HG03060 (cell line): ENCODE data around the gene CADPS.

Source experiments
- ATAC-seq: cut with Tn5 transposase; IDR thresholded peaks from one replicate; pipeline ENCODE4 v1.9.1; 2021; ENCODE audit warnings: low read depth, moderate number of reproducible peaks; ENCODE audit not compliant: unreplicated experiment

The CADPS gene

DNA sequence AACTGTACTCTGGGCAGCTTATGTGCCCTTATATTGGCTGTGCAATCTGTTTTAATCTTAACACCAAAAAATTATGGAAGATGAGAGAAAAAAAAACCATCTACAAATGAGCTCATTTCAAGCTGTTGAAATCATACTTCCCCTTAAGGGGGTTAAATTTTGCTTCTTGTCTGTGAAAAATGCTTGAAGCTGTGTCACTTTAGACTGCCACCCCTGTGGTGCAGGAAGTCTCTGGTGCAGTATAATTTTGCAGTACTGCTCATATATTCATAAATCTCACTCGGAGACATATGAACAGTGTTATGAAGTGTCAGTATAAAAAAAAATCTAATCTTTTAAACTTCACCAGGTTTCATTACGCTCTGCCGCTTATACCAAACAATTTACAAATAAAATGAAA is 471.5 kb downstream of the CADPS start:
- no peak for ATAC-seq

GRCh38 chr3:62392626-62393292 is 482.5 kb downstream of the CADPS start:
- ATAC-seq = no peak

GRCh38 chr3:62387251-62387650 is 488.0 kb downstream of the CADPS start:
- no peak for ATAC-seq

- ATAC-seq = no peak
Measured at GRCh38 chr3:62379321-62379798, 495.9 kb downstream of the CADPS start.

DNA sequence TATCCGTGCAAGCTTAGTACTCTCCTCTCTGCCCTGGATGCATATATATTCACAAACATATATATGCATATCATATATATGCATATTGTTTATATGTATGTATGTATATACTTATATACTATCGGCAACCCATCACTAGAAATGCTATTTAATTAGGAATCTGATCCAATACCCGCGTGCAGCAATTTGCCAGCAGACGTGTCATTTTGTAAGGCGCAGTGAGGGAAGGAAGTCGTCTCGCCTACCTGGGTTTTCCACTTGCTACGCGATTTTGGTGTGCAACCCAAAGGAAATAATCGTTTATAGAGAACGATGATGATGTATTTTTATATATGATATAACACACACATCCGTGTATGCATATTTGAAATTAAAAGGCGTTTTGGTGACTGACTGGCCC is 496.3 kb downstream of the CADPS start:
- no peak for ATAC-seq

DNA sequence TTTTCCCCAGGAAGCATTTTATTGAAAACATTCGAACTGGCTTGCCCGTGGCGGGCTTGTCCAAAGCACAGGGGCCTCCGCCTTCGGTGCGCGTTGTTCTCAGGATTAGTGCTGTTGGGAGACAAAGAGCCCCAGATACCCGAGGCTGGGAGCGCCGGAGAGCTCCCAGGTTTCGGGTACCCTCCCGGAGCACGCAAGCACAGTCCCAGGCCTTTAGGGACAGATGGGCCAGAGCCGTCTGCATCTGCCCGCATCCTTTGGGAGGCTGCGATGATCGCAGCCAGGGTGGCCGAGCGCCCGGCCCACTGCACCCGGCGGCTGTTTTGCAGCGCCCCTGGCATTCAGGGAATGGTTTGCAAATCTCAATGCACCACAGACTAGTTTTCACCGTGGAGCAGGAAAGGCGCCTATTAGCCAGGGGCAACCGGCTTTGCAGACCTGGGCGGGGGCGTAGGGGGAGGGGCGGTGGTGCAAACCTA is 496.9 kb downstream of the CADPS start:
- no peak for ATAC-seq

DNA sequence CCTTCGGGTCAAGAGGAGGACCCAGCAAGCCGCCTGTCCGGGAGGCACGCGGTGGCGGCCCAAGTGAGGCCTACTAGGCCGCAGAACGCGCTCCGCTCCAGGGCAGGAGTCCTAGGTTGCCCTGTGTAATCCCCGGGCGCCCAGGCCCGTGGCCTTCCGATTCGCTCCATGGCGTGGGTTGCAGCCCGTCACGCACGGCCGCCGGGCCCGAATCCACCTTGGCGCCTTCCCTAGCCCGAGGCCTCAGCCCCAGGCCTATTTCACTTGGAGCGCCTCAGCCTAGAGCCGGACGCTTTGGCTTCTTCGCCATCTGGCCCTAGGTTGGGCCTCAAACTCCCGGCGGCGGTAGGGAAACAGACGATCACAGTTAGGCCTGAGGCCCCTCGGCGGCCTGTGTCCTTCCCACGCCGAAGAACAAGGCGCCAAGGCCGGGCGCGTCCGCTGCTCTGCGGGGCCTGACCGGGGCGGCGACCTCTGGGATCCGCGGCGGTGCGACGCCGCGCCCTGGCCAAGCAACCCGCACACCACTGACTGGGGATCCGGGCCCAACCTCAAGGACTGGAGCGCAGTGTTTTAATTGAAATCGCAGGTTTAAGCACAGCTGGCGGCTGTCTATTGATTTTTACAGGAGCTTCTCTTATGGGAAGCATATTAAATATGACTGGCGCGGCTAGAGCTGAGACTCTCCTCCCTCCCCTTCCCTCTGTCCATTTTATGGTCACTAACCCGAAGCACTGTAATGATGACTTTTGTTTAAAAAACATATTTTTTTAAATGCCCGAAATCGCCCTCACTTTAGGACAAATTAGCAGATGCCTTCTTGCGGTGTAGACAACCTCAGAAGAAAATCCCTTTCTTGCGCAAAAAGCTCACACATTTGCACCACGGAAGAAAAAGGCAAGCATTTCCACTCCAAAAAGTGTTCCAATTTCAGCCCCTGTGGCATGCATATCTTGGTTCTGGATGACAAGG is 498.0 kb downstream of the CADPS start:
- ATAC-seq = no peak

GRCh38 chr3:62376454-62376720 is 498.8 kb downstream of the CADPS start:
- no peak for ATAC-seq

DNA sequence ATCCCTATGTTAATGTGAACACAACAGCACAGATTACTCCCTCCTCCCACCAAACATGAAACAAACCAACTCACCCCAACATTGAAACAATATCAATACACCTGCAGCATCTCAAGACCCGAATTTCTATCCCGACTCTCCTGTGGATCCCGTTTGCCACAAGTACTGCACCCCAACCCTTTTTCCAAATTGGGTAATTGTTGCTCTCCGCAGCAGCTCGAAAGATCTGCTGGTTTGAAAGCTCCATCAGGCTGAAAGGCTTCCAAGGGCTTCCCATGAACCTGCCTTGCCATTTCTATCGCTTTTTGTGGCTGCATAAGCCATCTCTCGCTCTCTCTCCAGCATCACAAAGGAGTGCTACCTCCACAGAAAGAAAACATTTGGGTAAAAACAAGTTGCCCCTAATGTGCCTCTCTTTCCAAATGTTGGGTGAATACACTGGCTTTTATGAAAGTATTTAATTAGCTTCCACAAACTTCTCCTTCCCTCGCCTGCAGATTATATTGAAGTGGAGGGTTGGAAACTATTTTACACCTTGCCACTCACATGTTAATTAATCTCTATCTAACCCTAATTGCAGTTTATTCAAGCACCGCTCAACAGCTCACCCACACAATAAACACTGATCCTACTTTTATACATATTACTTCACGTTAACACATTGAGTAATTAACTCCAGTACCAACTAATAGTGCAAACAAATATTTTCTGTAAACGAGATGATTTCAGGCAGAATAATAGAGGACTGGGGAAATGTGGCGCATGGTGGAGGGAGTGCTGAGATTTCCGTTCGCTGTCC is 499.4 kb downstream of the CADPS start:
- no peak for ATAC-seq

DNA sequence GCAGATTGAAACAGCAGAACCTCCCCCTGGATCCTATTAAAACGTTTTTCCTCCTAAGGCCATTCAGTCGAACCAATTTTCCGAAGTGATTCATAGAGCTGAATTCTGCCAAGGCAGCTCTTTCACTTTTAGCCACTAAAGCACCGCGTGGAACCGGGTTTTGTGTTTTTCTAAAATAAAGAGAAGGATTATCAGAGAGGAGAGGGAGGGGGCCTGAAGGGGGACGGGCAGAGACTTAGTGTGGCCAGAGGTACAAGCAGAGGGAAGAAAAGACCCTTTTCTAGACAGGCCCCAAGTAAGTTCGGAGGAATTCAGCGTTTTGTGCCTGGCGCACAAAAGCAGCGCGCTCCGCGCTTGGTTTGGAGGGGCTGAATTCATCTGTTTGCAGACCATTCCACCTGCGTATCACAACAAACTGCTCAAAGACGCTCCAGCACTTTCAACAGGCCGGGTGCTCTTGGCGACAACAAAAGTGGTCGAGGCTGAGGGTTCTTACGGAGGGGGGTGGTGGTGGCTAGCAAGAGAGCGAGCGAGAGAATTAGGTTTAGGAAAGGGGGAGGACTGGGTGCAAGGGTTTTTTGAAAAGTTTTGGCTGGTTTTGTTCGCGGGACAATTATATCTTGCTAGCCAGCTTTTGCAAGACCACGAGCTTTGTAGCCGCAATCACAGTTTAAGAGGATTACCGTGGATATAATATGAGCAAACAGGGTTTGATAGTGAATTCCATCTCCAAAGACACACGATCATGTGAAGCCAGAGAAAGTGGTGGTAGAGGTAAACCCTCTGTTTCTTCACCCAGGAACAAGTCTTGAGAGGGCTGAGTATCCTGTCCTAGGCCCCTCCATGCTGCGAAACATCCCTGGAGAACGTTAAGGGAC is 500.6 kb downstream of the CADPS start:
- no peak for ATAC-seq

- ATAC-seq = no peak
Measured at GRCh38 chr3:62373714-62374333, 501.4 kb downstream of the CADPS start.

GRCh38 chr3:62373215-62373614 is 502.0 kb downstream of the CADPS start, which contains the start of gene FEZF2:
TSS of gene FEZF2 (minus strand) at chr3:62373550. CDS start at chr3:62372868, 682 bp downstream.
- no peak for ATAC-seq

DNA sequence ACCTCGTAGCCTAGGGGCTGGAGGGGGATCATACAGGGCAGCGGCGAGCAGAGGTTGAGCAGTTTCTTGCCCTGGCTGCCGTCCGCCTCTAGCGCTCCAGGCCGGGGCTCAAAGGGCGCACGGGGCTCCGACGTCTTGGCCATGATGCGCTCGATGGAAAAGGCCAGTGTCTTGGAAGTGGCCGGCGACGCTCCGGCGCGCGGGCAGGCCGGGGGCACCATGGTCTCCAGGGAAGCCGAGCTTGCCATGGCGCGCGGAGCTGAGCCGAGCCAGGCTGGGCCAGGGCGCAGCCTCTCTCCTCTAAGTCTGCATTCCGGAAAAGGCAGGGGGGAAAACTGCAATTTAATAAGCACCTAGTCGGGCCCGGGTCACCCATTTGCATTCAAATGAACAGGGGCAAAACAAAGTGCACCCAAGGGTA is 502.6 kb downstream of the CADPS start:
- no peak for ATAC-seq

DNA sequence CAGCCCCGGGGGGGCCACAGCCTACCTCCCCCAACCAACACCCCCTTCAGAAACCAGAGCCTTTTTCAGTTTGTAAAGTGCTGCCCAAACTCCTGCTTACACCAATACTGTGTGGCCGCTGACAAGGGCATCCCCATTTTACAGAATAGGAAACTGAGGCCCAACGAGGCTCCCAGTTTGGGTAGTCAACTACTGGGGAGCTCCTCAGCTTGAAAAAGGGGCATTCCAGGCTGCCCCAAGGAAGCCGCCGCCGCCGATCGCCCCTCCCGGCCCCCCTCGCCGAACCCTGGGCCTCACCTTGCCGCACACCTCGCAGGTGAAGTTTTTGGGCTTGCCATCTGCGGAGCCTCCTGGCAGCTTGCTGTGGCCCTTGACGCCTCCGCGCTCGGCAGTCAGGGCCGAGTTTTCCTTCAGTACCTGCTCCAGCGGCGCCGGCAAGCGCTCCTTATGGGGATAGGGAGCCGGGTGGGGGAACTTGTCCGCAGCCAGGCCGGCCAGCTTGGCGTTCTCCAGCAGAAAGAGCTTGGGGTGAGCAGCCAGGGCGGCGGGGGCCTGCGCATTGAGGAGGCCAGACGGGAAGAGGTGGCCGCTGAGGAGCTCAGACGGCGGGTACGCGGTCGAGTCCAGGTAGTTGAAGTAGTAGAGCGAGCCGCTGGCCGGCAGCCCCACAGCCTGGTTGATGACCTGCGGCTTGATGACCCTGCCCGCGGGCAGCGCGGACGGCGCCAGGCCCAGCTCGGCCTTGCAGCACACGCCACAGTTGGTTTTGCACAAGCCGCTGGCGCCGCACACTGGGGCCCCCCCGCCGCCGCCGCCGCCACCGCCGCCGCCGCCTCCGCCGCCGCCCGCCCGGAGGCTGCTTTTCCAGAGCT is 503.3 kb downstream of the CADPS start:
- ATAC-seq = no peak

DNA sequence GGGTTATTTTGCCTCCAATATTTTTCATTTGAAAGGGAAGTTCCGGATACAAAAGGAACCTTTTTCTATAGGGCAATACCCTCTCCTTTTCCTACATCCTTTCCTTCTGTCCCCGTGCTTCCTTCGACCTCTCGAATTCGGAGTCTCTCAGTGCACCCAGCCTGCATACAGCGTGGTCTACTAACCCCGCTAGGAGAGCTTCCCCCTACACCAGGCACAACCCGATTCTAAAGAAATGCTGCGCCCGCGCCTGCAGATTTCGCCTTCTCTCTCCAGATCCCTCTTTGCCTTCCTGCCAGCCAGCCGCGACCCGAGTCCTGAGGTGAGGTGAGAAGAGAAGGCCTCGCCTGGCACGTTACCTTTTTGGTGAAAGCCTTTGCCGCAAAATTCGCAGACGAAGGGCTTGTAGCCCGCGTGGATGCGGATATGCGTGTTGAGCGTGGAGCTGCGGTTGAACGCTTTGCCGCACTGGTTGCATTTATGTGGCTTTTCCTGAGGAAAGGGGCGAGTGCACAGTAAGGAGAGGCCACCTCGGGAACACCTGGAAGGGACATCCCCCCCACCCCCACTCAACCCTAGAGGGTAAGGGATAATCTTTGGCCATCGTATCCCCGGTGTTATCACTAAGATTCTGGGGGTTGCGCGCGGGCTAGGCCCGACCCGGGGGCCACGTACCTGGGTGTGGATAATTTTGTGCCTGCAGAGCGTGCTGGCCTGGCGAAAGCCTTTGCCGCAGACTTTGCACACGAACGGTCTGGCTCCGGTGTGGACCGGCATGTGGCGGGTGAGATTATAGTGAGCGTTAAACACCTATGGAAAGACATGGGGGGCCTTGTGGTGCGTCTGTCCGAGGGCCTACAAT is 504.1 kb downstream of the CADPS start:
- ATAC-seq = no peak

- no peak for ATAC-seq
Measured at GRCh38 chr3:62370112-62370857, 504.9 kb downstream of the CADPS start.

DNA sequence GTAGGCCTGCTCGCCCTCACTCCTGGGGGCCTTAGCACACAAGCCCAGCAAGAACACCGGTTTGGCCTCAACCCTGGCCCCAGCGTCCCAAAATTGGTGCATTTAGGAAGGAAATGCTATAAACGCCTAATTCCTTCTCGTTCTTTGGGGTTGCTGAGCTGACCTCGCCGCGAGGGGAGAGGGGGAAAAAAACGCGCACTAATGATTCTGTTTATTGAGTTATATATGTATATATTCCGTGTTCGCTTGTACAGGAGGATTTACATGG is 505.8 kb downstream of the CADPS start:
- no peak for ATAC-seq
